22Rv1 (cell line): ENCODE measurements around the gene TTC28.

Experiments
- ZFX ChIP-seq: fragments of 450-650 bp; IDR thresholded peaks from 2 replicates; pipeline ENCODE4 v1.6.1; 2017; ENCODE audit warnings: antibody characterized with exemption, borderline replicate concordance
- TF ChIP-seq, protein P1 (sequence below): fragments of 450-650 bp; IDR thresholded peaks from 2 replicates; pipeline ENCODE4 v1.5.1; 2017; ENCODE audit warnings: mild to moderate bottlenecking

DNA sequence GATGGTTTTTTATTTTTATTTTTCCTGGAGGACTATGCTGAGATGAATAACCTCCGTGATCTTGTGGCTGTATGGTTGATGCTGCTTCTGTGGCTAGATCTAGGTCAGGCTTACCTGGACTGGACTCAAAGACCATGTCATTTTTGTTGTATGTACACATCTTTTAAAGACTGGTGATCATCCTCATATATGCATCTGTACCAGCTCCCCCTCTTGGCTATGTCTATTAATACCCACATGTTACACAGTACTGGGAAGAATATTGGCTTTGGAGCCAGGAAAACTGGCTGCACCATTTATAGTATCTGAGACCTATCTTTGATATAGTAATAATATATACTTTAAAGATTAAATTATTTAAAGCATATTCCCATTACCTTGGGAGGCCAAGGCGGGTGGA lies 742.2 kb downstream of the TTC28 start:
- TF ChIP-seq ZFX, result no peak
- TF ChIP-seq, protein P1, sequence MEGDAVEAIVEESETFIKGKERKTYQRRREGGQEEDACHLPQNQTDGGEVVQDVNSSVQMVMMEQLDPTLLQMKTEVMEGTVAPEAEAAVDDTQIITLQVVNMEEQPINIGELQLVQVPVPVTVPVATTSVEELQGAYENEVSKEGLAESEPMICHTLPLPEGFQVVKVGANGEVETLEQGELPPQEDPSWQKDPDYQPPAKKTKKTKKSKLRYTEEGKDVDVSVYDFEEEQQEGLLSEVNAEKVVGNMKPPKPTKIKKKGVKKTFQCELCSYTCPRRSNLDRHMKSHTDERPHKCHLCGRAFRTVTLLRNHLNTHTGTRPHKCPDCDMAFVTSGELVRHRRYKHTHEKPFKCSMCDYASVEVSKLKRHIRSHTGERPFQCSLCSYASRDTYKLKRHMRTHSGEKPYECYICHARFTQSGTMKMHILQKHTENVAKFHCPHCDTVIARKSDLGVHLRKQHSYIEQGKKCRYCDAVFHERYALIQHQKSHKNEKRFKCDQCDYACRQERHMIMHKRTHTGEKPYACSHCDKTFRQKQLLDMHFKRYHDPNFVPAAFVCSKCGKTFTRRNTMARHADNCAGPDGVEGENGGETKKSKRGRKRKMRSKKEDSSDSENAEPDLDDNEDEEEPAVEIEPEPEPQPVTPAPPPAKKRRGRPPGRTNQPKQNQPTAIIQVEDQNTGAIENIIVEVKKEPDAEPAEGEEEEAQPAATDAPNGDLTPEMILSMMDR, result peak; percentile 33
